NCI-H526 (cell line): Measurements from ENCODE around the gene DNAH7.

Experiments
- DNase-seq, 2 experiments: peaks; one replicate each; lab custom pipeline; 2025; lab: John Stamatoyannopoulos, UW

The DNAH7 gene

DNA sequence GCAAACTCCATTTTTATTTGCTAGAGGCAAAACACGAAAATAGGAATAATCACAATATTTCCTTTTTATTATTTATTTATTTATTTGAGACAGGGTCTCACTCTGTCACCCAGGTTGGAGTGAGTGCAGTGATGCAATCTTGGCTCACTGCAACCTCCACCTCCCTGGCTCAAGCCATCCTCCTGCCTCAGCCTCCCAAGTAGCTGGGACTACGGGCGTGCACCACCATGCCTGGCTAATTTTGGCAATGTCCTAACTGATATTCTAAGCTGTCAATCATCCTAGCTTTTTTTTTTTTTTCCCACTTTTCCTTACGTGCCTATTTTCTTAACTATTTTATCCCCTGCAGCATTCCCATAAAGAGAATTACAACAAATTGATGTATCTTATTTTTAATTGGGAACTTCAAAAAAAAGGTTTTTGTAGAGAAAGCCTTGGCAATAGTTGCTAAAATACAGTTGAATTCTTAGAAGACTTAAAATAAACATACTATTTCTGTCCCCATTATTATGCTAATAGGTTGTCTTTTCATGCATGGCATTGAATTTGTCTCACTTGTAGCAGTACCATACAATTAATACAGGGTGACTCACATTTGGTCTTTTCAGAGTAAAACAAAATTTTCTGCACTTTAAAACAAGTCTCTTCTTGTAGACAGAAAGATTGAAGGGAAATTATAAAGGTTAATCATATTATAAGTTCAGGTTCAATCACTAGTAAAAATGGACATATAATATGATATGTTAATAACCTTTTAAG is 258.1 kb downstream of the DNAH7 start:
- DNase-seq, result no peak

GRCh38 chr2:195808189-195808588 is 260.4 kb downstream of the DNAH7 start:
- DNase-seq, result no peak

- no peak for DNase-seq
Observed at GRCh38 chr2:195805283-195805976, 263.2 kb downstream of the DNAH7 start.

GRCh38 chr2:195795879-195796278 is 272.8 kb downstream of the DNAH7 start:
- no peak for DNase-seq

- no peak for DNase-seq
Observed at GRCh38 chr2:195793881-195794280, 274.8 kb downstream of the DNAH7 start.

GRCh38 chr2:195782156-195782555 is 286.5 kb downstream of the DNAH7 start:
- DNase-seq, result no peak

DNA sequence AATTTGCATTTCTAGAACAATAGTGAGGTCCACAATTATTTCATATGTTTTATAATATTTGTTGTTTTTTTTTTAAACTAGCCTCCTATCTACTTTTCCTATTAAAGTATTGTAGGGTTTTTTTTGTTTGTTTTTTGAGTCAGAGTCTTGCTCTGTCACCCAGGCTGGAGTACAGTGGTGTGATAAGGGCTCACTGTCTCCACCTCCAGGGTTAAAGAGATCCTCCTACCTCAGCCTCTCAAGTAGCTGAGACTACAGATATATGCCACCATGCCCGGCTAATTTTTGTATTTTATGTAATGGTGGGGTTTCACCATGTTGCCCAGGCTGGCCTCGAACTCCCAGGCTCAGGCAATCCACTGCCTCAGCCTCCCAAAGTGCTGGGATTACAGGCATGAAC is 289.1 kb downstream of the DNAH7 start:
- DNase-seq, result no peak

DNA sequence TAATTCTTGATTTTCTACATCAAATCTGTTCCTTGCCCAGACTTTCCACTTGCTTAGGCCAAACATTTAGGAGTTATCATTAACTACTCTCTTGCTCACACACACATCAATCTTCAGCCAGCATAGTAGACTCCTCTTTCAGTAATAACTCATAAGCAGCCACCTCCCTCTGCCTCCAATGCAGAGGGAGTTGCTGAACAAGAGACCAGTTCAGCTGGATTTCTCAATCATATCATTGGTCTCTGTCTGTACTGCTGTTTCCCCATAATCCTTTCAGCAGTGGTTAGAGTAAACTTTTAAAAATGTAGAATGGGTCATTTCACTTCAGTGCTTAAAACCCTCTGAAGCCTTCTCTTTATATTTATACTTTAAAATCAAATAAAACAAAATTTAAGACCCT is 298.7 kb downstream of the DNAH7 start:
- DNase-seq, result no peak

- no peak for DNase-seq
Observed at GRCh38 chr2:195768431-195768830, 300.2 kb downstream of the DNAH7 start.

- no peak for DNase-seq
Observed at GRCh38 chr2:195766691-195767090, 301.9 kb downstream of the DNAH7 start.

- no peak for DNase-seq
Observed at GRCh38 chr2:195763866-195764265, 304.8 kb downstream of the DNAH7 start.

DNA sequence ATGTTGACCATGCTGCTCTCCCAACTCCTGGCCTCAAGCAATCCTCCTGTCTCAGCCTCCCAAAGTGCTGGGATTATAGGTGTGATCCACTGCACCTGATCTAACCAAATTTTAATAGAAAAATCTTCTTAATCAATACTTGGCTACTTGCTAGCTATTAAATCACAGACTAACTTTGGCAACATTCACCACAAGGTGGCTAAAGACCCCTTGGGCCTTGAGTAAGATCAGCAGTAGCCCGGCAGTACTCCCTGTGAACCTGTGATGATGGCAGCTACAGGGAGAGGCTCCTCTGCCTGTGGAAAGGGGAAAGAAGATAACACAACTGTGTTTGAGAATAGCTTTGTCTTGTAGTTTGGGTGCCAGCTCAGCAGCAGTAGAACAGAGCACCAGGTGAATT is 308.8 kb downstream of the DNAH7 start:
- no peak for DNase-seq

DNA sequence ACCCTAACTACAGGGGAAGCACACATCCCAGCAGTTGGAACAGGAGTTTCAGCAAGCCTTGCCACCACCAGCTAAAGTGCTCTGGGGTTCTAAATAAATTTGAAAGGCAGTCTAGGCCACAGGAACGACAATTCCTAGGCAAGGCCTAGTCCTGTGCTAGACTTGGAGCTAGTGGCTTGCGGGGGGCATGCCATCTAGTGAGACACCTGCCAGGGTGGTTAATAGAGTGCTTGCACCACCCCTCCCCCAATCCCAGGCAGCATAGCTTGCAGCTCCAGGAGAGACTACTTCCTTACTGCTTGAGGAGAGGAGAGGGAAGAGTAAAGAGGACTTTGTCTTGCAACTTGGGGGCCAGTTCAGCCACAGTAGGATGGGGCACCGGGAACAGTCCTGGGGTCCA is 309.8 kb downstream of the DNAH7 start:
- no peak for DNase-seq

GRCh38 chr2:195756218-195756942 is 312.3 kb downstream of the DNAH7 start:
- no peak for DNase-seq

DNA sequence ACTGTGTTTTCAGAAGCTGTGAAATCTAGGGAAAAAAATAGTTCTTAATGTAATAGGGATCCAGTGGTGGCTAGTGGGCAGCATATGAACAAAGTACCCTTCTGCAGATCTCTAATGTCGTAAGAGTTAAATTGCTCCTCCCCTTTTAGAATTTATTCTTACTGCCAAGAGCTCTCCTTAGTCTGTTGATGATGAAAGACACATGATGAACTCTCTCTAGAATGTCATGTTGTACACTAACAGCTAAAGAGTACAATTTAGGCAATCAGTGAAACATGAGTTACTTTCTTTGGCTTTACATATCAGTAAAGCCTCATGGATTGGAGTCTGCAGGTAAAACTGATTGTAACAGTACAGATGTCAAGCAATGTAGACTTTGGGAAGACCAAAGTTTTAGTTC is 327.4 kb downstream of the DNAH7 start:
- no peak for DNase-seq

- no peak for DNase-seq
Observed at GRCh38 chr2:195737511-195738325, 330.9 kb downstream of the DNAH7 start.

GRCh38 chr2:195735347-195735746 is 333.3 kb downstream of the DNAH7 start:
- DNase-seq, result no peak

DNA sequence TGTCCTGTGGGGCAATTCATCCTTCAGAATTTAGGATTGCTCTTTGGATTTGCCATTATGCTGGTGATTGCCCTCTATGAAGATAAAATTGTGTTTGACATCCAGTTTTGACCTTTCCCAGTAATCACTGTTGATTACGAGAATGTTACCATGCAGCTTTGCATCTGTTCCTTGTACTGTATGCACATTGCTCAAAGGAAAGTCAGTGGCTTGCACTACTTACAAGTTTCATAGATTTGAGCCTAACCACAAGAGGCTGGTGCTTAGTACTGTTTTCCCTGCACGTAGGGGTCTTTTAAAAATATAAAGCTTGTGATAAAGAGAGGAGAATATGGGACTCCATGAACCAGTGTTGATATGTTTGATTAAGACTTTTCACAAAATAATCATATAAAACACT is 333.7 kb downstream of the DNAH7 start:
- no peak for DNase-seq

GRCh38 chr2:195734395-195734794 is 334.2 kb downstream of the DNAH7 start:
- no peak for DNase-seq

DNA sequence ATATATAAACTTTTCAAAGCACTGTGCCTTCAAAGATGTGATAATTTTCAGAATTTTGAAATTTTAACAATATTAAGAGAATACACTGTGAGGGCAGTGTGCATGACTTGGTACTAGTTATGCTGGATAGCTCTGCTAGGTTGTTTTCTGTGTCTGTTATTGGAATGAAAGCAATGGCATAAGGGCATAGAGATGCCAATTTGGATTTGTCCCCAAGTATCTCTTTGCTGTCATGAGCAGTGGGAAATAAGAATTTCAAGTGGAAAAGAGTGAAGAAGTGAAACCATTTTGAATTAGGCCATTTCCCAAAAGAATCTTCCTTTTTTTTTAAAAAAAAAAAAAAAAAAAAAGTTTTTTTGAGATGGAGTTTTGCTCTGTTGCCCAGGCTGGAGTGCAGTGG is 334.8 kb downstream of the DNAH7 start:
- DNase-seq, result no peak

DNA sequence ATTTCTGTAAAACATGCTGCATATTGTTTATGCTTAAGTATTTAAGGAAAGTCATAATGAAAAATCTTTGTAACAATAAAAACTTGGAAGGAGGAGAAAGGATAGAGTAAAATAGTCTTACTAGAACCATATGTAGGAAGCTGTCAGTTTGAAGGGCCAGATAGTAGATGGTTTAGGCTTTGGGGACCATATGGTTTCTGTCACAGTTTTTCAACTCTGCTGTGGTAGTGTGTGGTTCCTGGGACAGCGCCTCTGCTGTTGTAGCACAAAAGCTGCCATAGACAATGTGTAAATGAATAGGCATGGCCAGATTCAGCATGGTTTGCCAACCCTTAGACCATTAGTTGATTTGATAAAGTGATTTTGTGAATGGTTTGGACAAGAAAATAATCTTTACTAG is 336.1 kb downstream of the DNAH7 start:
- DNase-seq, result no peak

GRCh38 chr2:195730912-195731311 is 337.7 kb downstream of the DNAH7 start:
- no peak for DNase-seq
